Transverse colon (tissue), 4 donors: ENCODE results near the gene ADAMTS14. TPM values are rescaled to one million over a fixed set of nuclear protein-coding genes. Genes with fewer than 3 reads are reported as not detected.

Experiments
- DNase-seq: peaks from one replicate; pipeline ENCODE4 v3.0.0-alpha.2; 2019
- H3K27ac ChIP-seq, 4 donors: fragments of 200-600 bp; sonication (generic); 2 replicates each; pipeline ENCODE4 v1.5.1; 2016 to 2018; ENCODE audit warnings: inconsistent platforms in 4 of 4
- H3K27me3 ChIP-seq: fragments of 200-600 bp; sonication (generic); 2 replicates; pipeline ENCODE4 v1.5.1; 2017; ENCODE audit warnings: inconsistent platforms
- H3K36me3 ChIP-seq, 4 donors: fragments of 200-600 bp; sonication (generic); 2 replicates each; pipeline ENCODE4 v1.5.1; 2017 to 2019; ENCODE audit warnings: inconsistent platforms in 4 of 4
- H3K4me1 ChIP-seq, 4 donors: fragments of 200-600 bp; sonication (generic); 2 replicates each; pipeline ENCODE4 v1.5.1; 2017 to 2020; ENCODE audit warnings: inconsistent platforms in 4 of 4
- H3K4me3 ChIP-seq, 4 donors: fragments of 200-600 bp; sonication (generic); 1 replicate in 1 of 4; 2 replicates in 3 of 4; pipeline versions ENCODE4 v1.5.1 to v1.6.1; 2017 to 2019; ENCODE audit warnings: inconsistent platforms in 4 of 4
- H3K9me3 ChIP-seq, 2 donors: fragments of 200-600 bp; sonication (generic); 2 replicates each; pipeline ENCODE4 v1.5.1; 2017 to 2019; ENCODE audit warnings: inconsistent platforms in 2 of 2
- EP300 ChIP-seq: sonication (generic); formaldehyde crosslinking; IDR thresholded peaks from one replicate; pipeline ENCODE4 v1.6.1; 2017; ENCODE audit warnings: antibody characterized with exemption, low read depth
- POLR2A ChIP-seq: fragments of 450-650 bp; IDR thresholded peaks from one replicate; pipeline ENCODE4 v1.6.1; 2016; ENCODE audit warnings: antibody characterized with exemption, mild to moderate bottlenecking, moderate library complexity
- POLR2AphosphoS5 ChIP-seq, 3 donors: sonication (generic); formaldehyde crosslinking; IDR thresholded peaks; one replicate each; pipeline ENCODE4 v1.6.1; 2016; ENCODE audit warnings: antibody characterized with exemption in 3 of 3
- WGBS, 2 donors: methylation state at CpG; one replicate each; pipeline ENCODE4 v1.1.5; 2018; ENCODE audit warnings: low coverage in 1 of 2; 5-methylcytosine and 5-hydroxymethylcytosine counted together
- in situ Hi-C, 4 donors: fragments of 200-750 bp; cut with MboI; loops; one replicate each; pipeline versions ENCODE4 v1.15.0 to v1.15.1; 2017; ENCODE audit warnings: low sequenced_read_pairs in 3 of 4, low pct_ligation_motif_present in 1 of 4, low pct_unique_long_range_greater_than_20kb in 1 of 4
- intact Hi-C: fragments of 100-400 bp; cut with DNase I; formaldehyde crosslinking; loops from one replicate; pipeline ENCODE4 v1.15.1; 2023; ENCODE audit warnings: low total_unique reads
- total RNA-seq, 4 donors: library from RNA; depleted of rRNA; stranded (reverse); fragments of >200 nt; gene quantifications; one replicate each; pipeline ENCODE4 v1.1.0, GENCODE V29; 2016
- TF ChIP-seq, protein P1 (sequence below), 5 experiments: fragments of 200-600 bp in 3 of 5; fragments of 450-650 bp in 2 of 5; sonication (generic) in 3 of 5; IDR thresholded peaks; 1 replicate in 2 of 5; 2 replicates in 3 of 5; pipeline ENCODE4 v1.5.1; 2016 to 2017; ENCODE audit warnings: antibody characterized with exemption in 5 of 5, inconsistent platforms in 3 of 5, mild to moderate bottlenecking in 2 of 5, moderate library complexity in 1 of 5

Gene ADAMTS14
- total RNA-seq, 4 donors from 2014 or later, result 0.95 to 3.8 (median 1.4) TPM

DNA sequence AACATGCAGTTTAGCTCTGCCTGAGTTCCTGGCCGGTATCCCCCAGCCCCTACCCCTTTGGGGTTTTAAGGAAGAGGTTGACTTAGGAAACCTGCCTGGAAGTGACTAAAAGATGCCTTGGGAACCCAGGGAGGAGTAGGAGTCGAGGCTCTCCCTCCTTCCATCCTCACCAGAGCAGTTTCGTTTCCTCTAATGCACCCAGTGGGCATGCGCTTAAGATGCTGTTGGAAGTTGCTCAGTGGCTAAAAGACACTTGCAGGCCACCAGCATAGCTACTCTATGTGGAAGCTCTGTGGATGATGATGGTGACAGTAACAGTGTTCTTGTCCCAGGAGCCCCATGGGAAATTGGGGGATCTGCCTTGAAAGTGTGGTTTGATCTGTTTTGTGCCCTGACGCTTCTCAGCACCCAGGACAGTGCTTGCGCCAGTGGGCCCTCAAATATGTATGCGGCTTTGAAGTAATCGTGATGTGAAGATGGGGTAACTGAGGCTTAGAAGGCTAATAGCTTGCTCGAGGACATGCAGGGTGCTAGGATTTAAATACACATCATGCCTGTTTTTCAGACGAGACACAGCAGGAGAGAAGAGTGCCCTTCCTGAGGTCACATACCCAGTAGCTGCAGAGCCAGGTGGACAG is 80.8 kb downstream of the ADAMTS14 start:
- Histone ChIP-seq H3K9me3 (no peaks in the 10 kb centered on the region), H3K36me3 (no peaks in the 10 kb centered on the region), H3K4me1 (no peaks in the 10 kb centered on the region), H3K4me3 (no peak overlapping the region), H3K27ac (no peak overlapping the region), H3K27me3 (no peaks in the 10 kb centered on the region)
- WGBS, 2 donors, result 60 to 86% methylated on average over 1 to 10 of the region's 10 CpGs
- in situ Hi-C loops (loop anchor here in 2 of 4 donors (10.0 to 25.0 kb wide), 2 partner anchors 198 to 291 kb away; no protein-coding TSS in a partner anchor), intact Hi-C loops (no loop called here)
- TF ChIP-seq, protein P1, sequence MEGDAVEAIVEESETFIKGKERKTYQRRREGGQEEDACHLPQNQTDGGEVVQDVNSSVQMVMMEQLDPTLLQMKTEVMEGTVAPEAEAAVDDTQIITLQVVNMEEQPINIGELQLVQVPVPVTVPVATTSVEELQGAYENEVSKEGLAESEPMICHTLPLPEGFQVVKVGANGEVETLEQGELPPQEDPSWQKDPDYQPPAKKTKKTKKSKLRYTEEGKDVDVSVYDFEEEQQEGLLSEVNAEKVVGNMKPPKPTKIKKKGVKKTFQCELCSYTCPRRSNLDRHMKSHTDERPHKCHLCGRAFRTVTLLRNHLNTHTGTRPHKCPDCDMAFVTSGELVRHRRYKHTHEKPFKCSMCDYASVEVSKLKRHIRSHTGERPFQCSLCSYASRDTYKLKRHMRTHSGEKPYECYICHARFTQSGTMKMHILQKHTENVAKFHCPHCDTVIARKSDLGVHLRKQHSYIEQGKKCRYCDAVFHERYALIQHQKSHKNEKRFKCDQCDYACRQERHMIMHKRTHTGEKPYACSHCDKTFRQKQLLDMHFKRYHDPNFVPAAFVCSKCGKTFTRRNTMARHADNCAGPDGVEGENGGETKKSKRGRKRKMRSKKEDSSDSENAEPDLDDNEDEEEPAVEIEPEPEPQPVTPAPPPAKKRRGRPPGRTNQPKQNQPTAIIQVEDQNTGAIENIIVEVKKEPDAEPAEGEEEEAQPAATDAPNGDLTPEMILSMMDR (IDR thresholded peaks at IDR 0.05), result no peak
- no peak for TF ChIP-seq POLR2AphosphoS5 (IDR thresholded peaks at IDR 0.05)
- no peak for TF ChIP-seq POLR2A
- TF ChIP-seq EP300, result no peak
- no peak for DNase-seq

DNA sequence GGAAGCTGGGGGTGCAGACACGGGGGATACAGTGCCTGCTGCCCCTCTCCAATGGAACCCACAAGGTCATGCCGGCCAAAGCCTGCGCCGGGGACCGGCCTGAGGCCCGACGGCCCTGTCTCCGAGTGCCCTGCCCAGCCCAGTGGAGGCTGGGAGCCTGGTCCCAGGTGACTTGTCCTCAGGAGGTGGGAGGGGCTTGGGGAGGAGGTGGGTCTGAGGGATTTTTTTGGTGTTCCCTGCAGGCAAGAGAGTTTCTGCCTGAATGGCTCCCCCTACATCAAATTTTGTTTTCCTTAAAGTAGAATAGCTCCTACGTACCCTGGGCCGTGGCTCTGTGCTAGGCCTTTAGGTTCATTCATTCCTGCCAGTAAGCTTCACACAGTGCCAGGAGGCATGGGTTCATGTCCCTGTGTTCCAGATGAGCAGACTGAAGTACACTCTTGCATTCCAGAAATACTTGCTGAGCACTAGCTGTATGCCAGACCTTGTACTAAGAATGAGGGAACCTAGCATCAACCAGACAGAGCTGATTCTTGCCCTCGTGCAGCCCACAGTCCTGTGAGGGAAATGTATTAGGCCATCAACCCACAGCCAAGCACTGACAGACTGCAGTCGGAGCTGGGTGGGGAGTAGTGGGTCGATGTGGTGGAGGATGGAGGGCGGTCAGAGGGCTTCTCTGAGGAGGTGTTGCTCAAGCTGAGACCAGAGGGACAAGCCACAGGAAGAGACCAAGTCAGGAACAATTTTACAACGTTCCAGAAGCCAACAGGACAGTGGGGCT is 81.7 kb downstream of the ADAMTS14 start:
- in situ Hi-C loops (loop anchor here in 2 of 4 donors (10.0 to 25.0 kb wide), 2 partner anchors 199 to 292 kb away; no protein-coding TSS in a partner anchor), intact Hi-C loops (no loop called here)
- TF ChIP-seq EP300 (no peak), POLR2A (no peak), POLR2AphosphoS5 (IDR thresholded peaks at IDR 0.05) (no peak)
- TF ChIP-seq, protein P1 (IDR thresholded peaks at IDR 0.05), result no peak
- WGBS, 2 donors, result 60 to 75% methylated on average over 4 to 15 of the region's 15 CpGs
- no peaks in the 10 kb centered on the region for H3K27me3 ChIP-seq
- H3K27ac ChIP-seq, result no peak overlapping the region
- no peak for DNase-seq
- H3K4me3 ChIP-seq, result no peak overlapping the region
- H3K36me3 ChIP-seq, result no peaks in the 10 kb centered on the region
- no peaks in the 10 kb centered on the region for H3K9me3 ChIP-seq
- H3K4me1 ChIP-seq, result no peaks in the 10 kb centered on the region

DNA sequence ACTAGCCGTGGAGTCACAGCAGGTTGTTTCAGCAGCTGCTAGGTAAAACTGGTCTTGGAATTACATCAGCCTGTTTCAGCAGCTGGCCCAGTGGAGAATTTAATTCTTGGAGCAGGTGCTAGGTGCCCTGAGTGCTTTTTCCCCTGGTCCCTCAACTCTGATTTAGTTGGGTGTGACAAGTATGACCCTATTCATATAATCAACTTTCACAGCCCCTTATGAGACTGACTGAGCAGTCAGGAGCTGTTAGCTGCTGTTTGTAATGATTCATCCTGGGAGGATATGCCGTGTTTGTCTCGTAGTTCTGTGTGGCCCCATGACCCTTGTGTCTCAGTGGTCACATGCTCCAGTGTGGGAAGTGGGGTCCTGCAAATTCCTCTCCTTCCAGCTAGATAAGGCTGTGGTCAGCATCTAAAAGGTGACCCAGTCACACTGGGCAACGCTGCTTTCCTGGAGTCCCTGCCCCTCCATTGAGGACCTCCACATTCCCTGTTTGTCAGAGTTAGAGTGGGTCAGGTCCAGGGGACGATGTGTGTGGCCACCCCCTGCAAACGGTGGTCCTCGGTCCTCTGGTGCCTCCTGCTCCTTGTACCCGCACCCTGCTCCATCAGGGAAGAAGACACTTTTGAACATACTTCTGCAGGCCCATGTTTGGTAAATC is 84.5 kb downstream of the ADAMTS14 start:
- no peak overlapping the region for H3K27ac ChIP-seq
- H3K27me3 ChIP-seq, result no peaks in the 10 kb centered on the region
- no peak overlapping the region for H3K4me3 ChIP-seq
- in situ Hi-C loops, result loop anchor here in 3 of 4 donors (5.0 to 25.0 kb wide), 3 partner anchors 202 to 295 kb away; no protein-coding TSS in a partner anchor
- no peak for TF ChIP-seq EP300
- no peak for TF ChIP-seq POLR2AphosphoS5 (IDR thresholded peaks at IDR 0.05)
- no peak for TF ChIP-seq POLR2A
- TF ChIP-seq, protein P1 (IDR thresholded peaks at IDR 0.05), result no peak
- H3K9me3 ChIP-seq, result no peaks in the 10 kb centered on the region
- H3K36me3 ChIP-seq, result no peaks in the 10 kb centered on the region
- no peaks in the 10 kb centered on the region for H3K4me1 ChIP-seq
- DNase-seq, result no peak
- intact Hi-C loops, result loop anchor here (5.0 kb wide), 2 partner anchors 195 to 210 kb away; no protein-coding TSS in a partner anchor
- 83 to 100% methylated on average over 1 to 8 of the region's 8 CpGs for WGBS, 2 donors

DNA sequence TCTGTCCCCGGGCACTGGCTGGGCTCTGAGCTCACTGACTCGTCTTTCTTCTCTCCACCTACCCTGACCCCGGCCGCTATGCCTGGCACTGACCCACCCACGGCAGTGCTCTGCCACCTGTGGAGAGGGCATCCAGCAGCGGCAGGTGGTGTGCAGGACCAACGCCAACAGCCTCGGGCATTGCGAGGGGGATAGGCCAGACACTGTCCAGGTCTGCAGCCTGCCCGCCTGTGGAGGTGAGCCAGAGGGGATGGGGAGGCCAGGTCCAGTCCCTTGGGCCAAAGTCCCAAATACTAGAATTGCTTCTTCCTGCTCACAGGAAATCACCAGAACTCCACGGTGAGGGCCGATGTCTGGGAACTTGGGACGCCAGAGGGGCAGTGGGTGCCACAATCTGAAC is 85.5 kb downstream of the ADAMTS14 start:
- 82% methylated on average over 13 of the region's 13 CpGs; no CpG with 5 or more reads in 1 of the 2 donors for WGBS, 2 donors
- intact Hi-C loops, result loop anchor here (5.0 kb wide), 2 partner anchors 196 to 211 kb away; no protein-coding TSS in a partner anchor
- H3K36me3 ChIP-seq, result no peaks in the 10 kb centered on the region
- no peak for DNase-seq
- TF ChIP-seq POLR2A (no peak), EP300 (no peak), POLR2AphosphoS5 (IDR thresholded peaks at IDR 0.05) (no peak)
- TF ChIP-seq, protein P1 (IDR thresholded peaks at IDR 0.05), result no peak
- H3K4me1 ChIP-seq, result no peaks in the 10 kb centered on the region
- no peak overlapping the region for H3K4me3 ChIP-seq
- H3K9me3 ChIP-seq, result no peaks in the 10 kb centered on the region
- H3K27ac ChIP-seq, result no peak overlapping the region
- H3K27me3 ChIP-seq, result no peaks in the 10 kb centered on the region
- in situ Hi-C loops, result loop anchor here in 3 of 4 donors (5.0 to 25.0 kb wide), 3 partner anchors 203 to 296 kb away; no protein-coding TSS in a partner anchor
